NCI-H146 treated with DMSO at 0.1 percent for 48 hours (cell line): Measurements from ENCODE around the gene ANKRD35.
A peak's percentile ranks its signal among the peaks of the same experiment; 100 is the strongest.
"Not testable (repeated sequence)": the region's sequence is repeated elsewhere in the genome, so short reads cannot be mapped to it uniquely, and the experiment has no call there.

Experiments
- DNase-seq: peaks from one replicate; lab custom pipeline; 2025; ENCODE audit not compliant: unreplicated experiment; lab: John Stamatoyannopoulos, UW

Gene ANKRD35

DNA sequence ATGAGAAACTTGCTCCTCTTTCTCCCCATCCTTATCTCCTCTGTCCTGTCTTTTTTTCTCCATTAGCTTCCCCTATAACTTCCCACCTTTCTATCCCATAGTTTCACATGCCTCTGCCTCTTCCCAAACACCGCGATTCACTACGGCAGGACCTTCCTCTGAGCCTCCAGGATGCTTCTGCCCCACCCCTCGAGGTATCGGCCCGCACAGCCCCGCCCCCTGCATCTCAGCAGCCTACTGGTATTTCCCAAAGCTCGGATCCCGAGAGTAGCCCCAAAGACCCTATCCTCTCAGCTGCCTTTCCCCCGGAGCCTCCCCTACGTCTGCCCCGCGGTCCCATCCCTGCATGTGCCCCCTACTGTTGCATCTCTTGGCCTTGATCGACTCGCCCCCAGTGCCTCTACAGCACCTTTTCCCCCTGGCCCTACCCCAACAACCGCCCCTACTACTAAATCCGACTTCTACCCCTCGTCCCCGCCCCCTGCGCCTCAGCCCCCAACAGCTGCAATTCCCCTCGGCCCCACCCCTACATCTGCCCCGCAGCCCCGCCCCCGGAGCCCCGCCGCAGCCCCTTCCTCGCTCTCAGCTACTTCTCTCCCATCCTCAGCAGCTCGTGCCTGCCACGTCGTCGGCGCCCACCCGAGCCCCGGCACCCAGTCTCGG is 27.3 kb downstream of the ANKRD35 start:
- DNase-seq, result peak; percentile 47

DNA sequence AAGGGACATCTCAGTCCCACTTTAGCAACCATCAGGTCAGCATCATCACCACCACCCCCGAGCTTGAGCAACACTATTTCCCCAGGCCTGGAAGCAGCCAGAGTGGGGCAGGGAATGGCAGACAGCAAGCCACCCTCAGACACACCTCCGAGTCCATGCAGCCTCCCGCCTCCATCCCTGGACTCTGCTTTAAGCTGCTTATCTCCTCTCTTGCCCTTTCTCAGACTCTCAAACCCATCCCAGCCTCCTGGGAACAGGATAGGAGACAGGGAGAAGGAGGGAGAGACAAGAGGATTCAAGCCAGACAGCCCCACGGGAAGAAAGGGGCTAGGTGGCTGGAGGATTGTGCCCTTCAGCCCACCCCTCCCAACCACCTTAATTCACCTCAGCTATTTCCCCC is 28.5 kb downstream of the ANKRD35 start:
- DNase-seq, result no peak

DNA sequence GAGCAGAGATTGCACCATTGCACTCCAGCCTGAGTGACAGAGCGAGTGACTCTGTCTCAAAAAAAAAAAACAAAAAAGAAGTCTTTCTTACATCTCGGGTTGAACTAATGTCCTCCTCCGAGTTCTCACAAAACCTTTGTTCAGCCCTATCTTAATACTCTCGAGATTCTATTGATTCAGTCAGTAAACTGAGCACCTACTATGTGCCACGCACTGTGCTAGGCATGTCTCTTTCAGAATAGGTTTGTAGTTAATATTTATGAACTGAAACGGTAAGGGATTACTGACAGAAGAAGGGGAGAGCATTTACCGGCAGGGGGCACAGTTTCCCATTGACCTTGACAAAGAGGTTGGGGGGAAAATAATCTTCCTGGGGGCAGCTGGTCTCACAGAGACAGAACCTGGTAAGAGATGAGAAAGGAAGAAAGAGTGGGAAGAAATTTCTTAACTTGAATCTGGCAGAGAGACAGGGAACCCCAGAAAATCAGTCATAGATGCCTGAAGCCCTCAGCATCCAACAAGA is 30.2 kb downstream of the ANKRD35 start:
- no peak for DNase-seq

DNA sequence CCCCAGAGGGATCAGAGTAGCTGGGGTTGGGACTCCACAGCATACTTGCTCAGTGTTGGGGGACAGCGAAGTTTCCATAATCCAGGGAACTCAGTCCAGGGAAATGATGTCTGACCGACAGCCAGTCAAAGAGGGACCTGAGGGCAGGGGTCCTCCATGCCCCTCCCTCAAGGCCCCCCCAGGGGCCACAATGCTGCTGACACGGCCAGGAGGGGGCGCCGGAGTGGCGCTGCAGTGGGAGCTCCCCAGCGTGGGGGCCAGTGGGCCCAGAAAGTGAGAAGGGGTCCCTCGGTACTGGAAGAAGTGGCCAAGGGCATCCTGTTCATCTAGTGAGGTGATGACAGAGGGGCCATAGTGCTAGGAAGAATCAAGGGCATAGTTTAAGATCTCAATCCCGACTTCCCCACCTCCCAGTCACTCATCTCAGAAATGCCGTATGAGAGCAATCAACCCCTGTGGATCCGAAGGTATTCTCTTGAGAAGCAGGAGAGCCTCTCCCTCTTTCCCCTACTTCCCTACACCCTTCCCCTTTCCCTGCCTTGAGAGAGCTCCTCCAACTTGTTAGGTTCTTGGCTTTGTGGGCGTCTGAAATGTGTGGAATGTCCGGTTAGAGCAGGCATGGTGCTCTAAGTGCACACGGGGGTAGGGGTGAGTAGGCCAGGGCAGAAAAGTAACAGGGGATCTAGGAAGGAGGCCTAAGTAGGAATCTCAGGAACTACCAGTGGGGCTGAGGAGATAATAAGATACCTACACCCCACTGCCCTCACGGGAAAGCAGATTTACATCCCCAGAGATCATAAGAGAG is 36.1 kb downstream of the ANKRD35 start:
- no peak for DNase-seq

DNA sequence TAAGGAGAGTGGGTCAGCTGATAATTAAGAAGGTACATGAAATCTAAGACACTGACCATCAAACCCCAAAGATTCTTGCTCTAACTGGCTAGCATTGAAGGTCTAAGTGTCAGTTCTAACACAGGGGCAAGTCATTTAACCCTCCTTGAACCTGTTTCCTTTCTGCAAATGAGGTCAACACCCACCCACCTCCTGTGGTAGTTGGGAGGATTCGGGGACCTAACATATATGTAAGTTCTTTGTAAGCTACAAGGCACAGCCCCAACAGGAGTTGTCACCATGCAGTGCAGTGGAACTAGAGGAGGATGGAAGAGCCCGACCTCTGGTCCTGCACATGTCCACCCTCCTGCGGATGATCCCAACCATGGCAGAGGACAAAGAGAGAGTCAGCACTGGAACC is 37.8 kb downstream of the ANKRD35 start:
- no peak for DNase-seq

DNA sequence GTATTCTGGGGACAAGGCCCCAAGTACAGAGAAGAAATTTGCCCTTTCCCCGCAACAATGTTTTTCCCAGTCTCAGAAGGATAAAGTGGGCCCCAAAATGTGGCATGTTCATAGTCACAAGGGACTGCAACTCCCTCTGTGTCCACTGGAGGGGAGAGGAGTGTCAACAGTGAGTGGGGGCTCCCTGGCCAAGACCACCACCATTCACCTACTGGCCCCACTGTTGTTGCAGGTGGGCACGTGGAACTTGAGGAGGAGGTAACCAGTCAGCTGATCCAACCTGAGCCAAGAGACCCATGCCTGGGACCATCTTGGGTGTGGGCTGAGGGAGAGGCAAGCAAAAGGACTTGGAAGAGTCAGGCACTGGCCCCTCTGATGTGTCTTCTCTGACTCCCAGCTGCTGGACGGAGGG is 39.5 kb downstream of the ANKRD35 start:
- DNase-seq, result no peak

DNA sequence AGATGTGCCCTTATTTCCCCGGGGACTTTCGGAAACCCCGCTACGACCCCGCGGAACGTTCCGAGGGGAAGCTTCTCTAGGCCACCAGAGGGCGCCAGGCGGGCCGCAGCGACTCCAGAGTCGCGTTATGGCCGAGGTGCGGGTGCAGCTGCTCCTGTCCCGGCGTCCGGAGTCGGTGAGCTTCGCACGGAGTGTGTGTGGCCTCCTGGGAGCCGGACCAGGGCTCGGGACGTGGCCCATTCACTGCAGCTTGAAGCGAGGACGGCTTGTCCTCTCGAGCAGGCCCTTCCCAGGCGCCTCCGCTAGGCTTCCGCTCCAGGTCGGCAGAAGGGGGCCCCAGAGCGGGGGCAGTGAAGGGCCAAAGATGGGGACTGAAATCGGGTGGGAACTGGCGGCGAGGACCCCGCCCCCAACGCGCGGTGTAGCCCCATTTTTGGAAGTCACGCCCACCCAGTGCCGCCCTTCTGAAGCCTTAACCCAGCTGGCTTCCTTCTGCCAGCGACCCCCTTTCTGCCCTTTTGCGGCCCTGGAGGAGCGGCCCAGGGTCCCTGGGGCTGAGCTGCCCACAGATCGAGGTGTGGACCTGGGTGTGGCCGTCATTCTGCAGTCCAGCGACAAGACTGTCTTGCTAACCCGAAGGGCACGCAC is 40.0 kb downstream of the ANKRD35 start, which contains the start of gene NUDT17:
Gene NUDT17 (plus strand): TSS at position 117 of the 648 bp plus-strand sequence. CDS start 11 bp downstream, at position 128.
- DNase-seq, result peak; percentile 63

DNA sequence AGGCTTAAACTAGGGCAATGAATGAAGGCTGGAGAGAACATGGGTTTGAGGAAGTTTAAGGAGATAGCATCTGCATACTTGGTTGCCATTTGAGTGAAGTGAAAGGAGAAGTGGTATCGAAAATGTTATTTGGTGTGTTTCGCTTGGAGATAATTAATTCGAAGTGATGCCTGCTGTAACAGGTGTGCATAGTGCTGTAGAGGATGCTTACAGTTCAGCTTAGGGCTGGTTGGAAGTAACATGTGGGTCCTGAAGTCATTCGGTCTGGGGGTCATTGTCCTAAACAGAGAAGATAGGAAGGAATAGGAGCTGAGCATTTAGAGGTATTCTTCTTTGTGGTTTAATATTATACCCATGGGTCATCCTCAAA is 40.5 kb downstream of the ANKRD35 start:
- DNase-seq, result peak; percentile 63

DNA sequence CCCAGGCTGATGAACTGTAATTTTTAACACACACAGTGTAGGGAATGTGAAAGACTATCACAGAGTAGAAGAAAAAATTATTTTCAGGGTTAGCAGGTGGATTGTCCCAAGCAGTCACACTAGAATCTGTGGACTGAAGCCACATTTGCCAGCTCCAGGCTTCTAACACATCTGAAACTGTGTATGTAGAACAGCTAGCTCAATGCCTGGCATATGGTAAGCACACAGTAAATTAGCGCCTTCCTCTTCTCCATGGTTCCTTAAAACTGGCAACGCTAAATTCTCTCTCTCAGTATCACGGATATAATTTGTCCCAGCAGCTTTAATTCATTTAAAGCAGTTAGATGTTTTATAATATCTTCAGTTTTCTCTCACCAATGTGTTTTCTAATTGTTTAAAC is 42.6 kb downstream of the ANKRD35 start:
- DNase-seq, result no peak

DNA sequence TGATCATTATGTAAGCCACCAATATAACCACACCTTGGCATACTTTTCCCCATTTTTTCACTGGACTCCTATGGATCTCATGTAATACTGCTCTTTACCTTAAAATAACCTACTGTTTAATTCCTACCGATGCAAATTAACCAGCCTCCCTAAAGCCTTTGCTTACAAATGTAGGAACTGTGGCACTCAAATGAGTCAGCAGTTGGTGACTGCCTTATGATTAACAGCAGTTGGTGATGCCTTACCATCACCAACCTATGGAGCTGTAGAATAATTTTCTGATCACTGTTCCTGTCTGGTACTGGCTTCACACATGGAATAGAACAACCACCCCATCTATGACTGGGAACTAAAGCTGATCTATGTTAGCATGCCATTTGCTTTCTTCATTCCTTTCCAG is 48.0 kb downstream of the ANKRD35 start:
- no peak for DNase-seq

DNA sequence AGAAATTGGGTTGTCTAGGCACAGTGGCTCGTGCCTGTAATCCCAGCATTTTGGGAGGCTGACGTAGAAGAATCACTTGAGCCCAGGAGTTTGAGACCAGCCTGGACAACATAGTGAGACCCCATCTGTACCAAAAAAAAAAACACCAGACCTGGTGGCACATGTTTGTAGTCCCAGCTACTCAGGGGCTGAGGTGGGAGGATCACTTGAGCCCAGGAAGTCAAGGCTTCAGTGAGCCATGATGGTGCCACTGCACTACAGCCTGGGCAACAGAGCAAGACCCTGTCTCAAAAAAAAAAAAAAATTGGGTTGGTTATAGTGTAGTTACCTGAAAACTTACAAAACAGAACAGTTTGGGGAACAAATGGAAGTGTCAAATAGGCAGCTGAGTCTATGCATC is 54.9 kb downstream of the ANKRD35 start:
- not testable (repeated sequence) for DNase-seq

DNA sequence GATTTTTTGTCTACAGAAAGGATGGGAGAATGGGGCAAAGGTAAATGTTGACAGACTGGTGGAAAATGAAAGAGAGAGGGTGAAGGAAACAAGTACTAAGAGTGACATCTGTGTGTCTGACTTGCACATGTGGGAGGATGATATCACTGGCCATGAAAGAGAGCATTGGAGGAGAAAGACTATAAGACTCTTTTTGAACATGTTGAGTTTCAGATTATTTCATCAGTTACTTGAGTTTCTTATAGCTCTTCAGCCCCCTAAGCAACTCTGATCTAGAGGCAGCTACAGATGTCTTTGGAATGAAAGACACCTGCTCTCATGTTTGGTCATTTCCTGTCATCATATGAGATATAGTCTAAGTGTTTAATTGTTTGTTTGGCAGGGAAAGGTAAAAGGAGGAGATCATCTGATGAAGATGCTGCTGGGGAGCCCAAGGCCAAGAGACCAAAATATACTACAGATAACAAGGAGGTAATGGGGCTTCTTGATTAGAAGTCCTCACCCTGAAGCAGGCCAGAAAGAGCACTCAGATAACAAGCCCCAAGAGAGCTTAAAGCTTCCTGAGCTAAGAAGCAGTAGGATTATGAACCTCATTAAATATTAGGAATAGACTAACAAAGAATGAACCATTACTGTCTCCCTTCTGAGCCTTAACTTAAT is 57.2 kb downstream of the ANKRD35 start:
- no peak for DNase-seq

DNA sequence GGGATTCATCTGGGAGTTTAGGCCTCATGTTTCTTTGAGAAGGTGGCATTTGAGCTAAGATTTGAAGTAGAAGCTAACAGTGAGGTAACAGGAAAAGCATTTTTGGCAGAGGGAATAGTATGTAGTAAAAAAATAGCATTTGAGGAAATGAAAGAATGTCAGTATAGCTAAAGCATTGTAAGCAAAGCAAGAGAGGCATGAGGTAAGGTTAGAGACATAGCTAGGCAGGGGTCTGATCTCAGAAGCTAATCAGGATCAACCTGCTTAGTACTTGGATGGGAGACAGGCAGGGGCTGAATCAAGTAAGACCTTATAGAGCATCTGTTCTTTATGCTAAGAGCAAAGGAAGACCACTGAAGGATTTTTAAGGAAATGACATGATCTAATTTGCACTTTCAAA is 57.7 kb downstream of the ANKRD35 start:
- DNase-seq, result no peak

DNA sequence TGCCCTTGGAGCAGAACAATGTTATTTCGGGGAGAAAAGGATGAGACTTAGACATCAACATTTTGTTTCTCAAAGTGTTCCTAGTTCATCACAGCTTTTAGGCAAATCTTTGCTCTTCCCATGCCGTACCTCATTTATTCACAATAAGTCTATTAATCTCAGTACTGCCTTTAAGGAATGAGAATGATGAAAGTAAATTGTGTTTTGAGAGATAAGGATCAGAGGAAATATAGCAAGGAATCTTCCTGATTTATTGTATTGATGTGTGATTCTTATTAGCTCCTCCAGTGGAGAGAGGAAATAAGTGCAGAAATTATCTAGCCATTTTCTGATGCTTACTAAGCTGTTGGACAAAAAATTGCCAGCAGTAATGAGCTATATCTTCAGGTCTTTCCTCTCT is 59.6 kb downstream of the ANKRD35 start:
- DNase-seq, result no peak

DNA sequence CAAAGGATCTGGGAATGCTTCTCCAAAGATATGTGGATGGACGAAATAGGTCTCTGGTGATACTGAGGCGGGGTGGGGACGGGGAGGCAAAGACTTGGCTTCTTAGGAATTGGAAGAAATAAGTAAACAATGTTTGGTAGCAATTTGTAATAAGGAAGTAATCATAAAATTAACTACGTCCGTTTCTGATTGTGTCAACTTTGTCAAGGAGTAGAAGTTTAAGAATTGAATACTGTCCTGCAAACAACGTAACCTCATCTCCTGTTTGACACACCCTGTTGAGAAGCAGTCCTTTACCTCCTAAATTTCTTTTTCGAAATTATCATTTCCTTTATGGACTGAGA is 61.2 kb downstream of the ANKRD35 start:
- no peak for DNase-seq

DNA sequence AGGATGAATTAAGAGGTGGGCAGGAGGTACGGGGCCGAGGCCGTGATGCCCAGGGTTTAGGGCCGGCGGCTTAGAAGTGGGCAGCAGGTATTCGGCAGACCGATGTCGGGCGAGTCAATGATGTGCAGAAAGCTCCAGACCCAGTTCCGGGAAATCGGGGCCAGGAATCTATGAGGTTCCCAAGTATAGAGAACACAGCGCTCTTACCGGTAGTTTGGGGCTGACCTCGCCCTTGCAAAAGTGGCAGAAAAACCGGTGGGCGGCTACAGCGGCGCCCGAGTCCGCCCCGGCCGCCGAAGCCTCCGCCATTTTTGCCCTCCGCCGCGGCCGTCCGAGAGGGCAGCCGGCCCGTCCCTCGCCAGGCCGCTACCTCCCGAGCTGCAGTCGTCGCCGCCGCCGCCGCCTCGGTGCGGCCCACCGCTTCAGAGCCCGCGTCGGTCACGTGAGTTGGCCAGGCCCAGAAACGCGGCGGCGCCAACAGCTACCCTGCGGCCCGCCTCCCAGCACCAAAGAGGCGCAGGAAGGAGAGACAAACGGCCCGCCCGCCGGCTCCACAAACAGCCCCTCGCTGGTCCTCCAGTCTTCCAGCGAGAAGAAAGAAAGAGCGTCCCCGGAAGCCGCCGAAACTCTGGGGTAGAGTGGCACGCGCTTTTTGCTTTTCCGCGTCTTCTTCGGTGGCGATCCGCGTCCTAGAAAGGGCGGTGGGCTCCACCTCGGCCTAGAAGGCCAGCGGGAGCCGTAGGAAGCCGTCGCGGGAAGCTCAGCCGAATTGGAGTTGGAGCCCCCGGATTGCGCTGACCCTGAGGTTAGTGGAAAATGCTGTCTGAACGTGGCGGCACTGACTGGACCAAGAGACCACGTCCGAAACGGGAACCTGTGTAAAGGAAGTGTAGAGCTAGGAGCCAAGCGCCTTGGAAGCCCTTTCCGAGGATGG is 61.8 kb downstream of the ANKRD35 start, which contains the start of the genes POLR3C and RNF115:
Gene POLR3C (plus strand): TSS at position 636 of the 934 bp plus-strand sequence. CDS start 1,577 bp downstream, outside the sequence.
Gene RNF115 (minus strand): TSS at position 531 of the 934 bp plus-strand sequence. CDS start 222 bp downstream, at position 309.
- DNase-seq, result peak; percentile 88

DNA sequence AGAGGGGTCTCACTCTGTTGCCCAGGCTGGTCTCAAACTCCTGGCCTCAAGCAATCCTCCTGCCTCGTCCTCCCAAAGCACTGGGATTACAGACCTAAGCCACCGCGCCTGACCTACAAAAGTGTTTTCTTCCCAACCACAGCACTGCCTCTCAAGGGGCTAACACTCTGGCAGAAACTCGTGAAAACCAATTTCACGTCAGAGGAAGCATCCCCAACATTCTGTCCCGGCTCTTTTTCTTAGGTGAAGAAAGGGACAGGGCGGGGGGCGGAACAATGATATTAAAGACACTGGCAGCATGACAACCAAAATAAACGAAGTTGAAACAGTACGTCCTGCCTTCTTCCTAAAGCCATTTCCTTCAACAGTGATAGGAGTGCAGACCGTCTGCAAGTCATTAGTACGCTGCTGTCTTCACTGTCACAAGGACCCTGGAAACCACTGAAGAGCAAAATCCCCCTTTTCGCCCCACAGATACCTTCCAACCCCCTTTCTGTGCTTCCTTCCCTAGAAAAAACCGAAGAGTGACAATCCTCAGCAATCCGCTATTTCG is 62.8 kb downstream of the ANKRD35 start:
- not testable (repeated sequence) for DNase-seq

DNA sequence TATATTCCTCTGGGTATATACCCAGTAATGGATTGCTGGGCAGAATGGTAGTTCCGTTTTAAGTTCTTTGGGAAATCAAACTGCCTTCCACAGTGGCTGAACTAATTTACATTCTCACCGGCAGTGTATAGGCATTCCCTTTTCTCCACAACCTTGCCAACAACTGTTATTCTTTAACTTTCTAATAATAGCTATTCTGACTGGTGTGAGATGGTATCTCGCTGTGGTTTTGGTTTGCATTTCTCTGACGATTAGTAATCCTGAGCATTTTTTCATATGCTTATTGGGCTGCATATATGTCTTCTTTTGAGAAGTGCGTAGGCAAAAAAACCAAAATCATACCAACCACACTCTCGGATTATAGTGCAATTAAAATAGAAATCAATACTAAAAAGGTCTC is 67.6 kb downstream of the ANKRD35 start:
- not testable (repeated sequence) for DNase-seq
